ENCODE results near the gene DBN1.

The DBN1 gene

DNA sequence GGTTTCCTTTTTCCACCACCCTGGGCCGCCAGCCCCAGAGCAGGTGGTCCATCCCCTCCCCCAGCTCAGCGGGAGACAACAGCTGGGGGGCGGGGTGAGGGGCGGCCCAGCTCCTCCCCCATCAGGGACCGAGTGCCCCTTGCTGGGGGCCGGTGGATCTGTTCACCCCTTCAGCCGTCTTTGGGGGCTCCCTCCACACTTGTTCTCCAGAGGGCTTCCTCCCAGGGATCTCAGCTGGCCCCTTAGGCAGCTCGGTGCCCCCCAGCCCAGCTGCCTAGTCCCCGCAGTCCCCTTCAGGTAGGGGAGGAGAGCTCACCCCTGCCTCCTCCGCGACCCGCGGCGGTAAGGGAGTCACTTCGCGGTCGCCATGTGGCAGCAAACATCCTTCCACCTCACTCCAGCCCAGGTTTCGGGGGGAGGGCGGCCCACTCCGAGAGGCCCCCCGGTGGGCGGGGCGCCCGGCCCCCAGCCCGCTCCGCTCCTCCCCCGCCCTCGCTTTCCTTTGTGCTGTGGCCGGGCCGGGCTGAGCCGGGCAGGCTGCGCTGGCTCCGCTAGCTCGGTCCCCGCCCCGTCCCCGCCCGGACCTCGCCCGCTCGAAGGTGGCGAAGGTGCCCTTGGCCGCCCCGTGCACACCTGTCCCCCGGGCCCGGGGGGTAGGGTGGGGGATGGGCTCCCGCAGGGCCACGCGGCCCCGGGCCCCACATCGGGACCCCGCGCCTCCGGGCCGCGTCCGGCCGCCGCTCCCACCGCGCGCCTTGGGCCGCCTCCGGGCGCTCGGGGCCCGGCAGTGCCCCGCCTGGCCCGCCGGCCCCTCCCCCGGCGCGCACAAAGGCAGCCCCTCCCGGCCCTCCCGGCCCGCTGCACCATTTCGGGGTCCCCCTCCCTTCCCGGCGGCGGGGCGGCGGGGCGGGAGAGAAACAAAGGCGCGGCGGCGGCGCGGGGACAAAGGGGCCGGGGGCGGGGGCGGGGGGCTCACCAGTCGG lies 683 bp downstream of the DBN1 start:
- peak; percentile 56 for DNase-seq (ENCODE audit: low read depth)
- H3K4me3 ChIP-seq (ENCODE audit: low read depth, low read length): peak overlapping the region; percentile 32
- TF ChIP-seq, protein P1, sequence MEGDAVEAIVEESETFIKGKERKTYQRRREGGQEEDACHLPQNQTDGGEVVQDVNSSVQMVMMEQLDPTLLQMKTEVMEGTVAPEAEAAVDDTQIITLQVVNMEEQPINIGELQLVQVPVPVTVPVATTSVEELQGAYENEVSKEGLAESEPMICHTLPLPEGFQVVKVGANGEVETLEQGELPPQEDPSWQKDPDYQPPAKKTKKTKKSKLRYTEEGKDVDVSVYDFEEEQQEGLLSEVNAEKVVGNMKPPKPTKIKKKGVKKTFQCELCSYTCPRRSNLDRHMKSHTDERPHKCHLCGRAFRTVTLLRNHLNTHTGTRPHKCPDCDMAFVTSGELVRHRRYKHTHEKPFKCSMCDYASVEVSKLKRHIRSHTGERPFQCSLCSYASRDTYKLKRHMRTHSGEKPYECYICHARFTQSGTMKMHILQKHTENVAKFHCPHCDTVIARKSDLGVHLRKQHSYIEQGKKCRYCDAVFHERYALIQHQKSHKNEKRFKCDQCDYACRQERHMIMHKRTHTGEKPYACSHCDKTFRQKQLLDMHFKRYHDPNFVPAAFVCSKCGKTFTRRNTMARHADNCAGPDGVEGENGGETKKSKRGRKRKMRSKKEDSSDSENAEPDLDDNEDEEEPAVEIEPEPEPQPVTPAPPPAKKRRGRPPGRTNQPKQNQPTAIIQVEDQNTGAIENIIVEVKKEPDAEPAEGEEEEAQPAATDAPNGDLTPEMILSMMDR (IDR thresholded peaks at IDR 0.05; ENCODE audit: insufficient read depth, low read depth, low read length, missing control alignments): no peak

DNA sequence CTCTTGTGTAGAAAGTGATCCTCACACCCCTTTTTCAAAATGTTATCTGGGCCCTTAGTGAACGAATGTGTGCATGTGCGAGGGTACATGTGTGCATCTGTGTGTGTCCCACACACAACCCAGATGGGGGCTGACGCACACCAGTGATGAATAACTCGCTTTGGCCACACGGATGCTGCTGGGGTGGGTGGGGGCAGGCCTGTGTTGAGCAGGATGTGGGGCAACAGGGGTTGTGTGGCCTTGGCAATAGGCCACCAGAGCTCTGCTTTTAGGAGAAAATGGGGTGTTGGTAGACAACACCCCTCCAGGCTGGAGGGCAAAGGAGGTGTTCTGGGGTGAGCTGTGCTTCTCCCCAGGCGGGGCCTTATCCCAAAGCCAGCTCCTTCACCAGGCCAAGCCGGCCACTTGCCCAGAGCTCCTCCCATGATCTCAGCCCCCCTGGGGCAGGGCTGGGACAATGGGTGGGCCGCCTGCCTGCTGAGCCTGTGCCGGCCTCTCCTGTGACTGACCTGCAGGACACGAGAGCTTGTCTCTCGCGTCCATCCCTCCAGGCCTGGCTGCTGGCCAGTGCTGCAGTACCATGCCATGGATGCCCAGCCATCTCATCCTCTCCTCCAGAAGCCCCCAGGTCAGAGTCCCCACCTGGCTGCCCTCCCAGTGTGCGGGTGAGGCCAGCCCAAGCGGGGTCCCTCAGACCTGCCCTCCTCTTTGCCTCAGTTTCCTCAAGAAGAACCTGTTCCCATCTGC lies 1.7 kb downstream of the DBN1 start:
- TF ChIP-seq, protein P1 (IDR thresholded peaks at IDR 0.05; ENCODE audit: insufficient read depth, low read depth, low read length, missing control alignments): no peak
- no peak overlapping the region for H3K4me3 ChIP-seq (ENCODE audit: low read depth, low read length)
- no peak for DNase-seq (ENCODE audit: low read depth)

DNA sequence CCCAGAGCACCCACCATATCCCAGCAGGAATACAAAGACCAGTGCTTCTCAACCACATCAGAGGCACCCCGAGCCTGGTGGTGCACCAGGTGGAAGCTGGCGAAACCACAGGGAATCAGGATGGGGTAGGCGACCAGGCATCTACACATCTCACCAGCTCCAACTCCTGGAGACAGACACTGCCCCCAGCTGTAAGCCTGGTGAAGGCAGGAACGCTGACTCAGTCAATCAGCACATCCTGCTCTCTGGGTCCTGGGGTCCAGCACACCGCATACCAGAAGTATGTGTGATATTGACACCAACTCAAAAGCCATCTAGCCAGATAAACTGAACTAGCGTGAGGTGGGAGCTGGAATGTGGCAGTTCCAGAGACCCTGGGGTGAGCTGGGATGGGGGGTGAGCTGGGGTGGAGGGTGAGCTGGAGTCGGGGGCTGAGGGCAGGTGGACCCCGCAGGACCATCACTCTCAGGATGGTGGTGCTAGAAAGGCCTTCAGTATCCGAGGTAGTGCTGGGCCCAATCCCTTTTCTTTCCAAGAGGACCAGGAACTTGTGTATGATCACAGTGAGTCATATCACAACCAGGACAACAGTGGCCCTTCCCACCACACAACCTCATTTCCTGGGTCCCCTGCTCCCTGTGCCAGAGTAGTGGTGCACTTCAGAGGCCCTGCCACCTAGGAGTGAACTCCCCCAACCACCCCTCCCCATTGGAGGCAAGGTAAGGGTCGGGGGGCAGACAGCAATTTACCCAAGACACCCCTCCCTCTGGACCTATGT lies 2.5 kb downstream of the DBN1 start:
- no peak overlapping the region for H3K4me3 ChIP-seq (ENCODE audit: low read depth, low read length)
- TF ChIP-seq, protein P1 (IDR thresholded peaks at IDR 0.05; ENCODE audit: insufficient read depth, low read depth, low read length, missing control alignments): no peak
- DNase-seq (ENCODE audit: low read depth): no peak

DNA sequence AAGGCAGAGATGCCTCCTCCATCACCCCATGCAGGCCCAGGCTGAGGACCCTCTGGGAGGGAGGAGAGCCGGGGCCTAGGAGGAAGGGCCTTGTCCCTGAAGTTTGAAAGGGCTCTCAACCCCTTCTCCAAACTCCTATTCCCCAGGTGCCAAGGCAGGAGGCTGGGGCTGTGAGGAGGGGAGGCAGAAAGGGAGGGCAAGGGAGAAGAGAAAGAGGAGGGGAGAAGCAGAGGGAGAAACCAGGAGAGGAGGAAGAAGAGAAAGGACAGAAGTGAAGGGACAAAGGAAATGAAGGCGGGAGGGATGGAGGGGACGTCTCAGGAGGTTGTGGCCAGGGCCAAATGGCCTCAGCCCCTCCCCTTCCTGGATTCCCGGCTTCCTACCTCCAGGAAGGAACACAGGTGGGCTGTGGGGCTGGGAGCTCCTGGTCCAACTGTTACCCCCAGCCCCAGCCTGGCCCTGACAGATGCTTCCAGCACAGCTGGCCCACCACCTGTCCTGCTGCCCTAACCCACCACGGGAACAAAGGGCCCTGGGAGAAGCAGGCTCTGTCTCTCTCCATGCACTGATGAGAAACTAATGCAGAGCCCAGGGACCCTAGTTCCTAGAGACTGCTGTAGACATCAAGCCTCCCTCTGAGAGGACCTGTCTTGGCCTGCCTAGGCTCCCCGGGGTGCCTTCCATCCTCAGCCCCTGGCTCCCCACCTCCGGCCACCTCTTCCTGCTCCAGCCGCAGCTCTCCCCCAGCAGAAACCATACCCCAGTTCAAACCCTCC lies 3.5 kb downstream of the DBN1 start:
- H3K4me3 ChIP-seq (ENCODE audit: low read depth, low read length): no peak overlapping the region
- DNase-seq (ENCODE audit: low read depth): no peak
- TF ChIP-seq, protein P1 (IDR thresholded peaks at IDR 0.05; ENCODE audit: insufficient read depth, low read depth, low read length, missing control alignments): no peak

DNA sequence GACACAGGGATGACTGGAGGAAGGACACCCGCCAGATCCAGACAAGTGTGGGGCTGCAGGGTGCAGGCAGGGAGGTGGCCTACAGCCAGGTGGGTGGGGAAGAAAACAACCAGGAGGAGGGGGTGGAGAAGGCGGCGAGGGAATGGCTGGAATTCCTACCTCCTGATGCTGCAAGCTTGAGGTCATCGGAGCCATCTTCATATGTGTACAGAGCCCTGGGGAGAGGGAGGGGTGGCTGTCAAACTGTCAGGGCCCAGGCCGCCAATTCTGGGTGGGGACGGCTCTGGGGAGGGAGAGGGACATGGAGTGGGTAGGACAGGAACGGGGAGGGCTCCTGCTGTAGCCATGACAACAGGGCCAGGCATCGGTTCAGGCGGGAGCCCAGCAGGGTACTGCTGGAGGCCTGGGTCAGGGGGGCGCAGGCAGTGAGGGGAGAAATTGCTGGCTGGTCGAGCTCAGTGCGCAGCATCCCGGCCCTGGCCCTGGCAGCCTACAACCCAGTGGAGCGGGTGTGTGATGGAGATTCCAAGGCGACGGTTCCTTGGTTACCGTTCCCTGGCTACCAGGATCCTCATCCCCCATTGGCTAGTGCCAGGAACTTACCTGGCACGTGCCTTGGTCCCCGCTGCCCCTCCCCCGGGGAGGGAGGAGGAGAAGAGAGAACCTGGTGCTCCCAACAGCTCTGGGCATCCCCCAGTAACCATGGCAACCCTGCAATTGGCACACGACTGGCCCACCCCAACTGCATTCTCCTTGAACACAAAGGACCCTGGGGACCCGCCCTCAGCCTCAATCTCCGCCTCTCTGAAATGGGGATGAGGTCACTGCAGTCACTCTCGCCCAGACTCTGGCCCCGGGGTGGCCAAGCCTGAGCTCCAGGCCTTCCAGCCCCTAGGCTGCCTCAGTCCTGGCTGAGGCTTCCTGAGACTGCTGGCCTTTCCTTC lies 4.5 kb downstream of the DBN1 start:
- no peak overlapping the region for H3K4me3 ChIP-seq (ENCODE audit: low read depth, low read length)
- DNase-seq (ENCODE audit: low read depth): no peak
- TF ChIP-seq, protein P1 (IDR thresholded peaks at IDR 0.05; ENCODE audit: insufficient read depth, low read depth, low read length, missing control alignments): no peak
